CD4-positive, alpha-beta T cell treated with Interleukin-6 at 100 ng/mL for 8 hours (primary cell): ENCODE results near the gene BHLHE23.

Experiments
- DNase-seq: peaks from one replicate; pipeline ENCODE4 v3.0.0-alpha.2; 2020; ENCODE audit warnings: mixed read lengths, low spot score

Gene BHLHE23

DNA sequence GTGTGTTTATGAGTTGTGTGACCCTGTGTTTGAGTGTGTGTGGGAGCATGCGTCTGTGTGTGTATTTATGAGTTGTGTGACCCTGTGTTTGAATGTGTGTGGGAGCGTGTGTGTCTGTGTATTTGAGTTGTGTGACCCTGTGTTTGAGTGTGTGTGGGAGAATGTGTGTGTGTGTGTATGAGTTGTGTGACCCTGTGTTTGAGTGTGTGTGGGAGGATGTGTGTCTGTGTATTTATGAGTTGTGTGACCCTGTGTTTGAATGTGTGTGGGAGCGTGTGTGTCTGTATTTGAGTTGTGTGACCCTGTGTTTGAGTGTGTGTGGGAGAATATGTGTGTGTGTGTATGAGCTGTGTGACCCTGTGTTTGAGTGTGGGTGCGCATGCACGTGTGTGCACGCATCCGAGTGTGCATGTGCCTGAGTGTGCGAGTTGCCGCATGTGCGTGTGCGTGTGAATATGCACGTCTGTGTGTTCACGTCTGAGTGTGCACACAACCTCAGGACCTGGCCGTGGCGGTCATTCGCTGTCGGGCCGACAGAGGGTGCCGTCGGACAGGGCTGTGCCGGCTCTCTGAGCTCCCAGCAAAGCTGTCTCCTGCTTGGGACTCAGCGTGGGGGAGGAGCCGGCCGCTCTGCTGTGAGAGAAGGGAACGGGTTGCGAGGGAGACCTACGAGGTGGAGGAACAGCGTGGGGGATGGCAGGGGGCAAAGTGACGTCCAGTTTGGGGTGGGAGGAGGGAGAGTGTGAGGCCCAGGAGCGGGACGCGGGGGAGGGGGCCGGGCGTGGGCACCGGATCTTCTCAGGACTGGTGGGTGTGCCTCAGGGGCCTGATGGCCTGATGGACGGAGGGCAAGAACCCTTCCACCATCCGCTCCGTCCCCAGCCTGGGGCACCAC lies 34.6 kb downstream of the BHLHE23 start:
- peak; percentile 81 for DNase-seq

GRCh38 chr20:62971211-62971949 lies 35.4 kb downstream of the BHLHE23 start:
- DNase-seq = no peak

DNA sequence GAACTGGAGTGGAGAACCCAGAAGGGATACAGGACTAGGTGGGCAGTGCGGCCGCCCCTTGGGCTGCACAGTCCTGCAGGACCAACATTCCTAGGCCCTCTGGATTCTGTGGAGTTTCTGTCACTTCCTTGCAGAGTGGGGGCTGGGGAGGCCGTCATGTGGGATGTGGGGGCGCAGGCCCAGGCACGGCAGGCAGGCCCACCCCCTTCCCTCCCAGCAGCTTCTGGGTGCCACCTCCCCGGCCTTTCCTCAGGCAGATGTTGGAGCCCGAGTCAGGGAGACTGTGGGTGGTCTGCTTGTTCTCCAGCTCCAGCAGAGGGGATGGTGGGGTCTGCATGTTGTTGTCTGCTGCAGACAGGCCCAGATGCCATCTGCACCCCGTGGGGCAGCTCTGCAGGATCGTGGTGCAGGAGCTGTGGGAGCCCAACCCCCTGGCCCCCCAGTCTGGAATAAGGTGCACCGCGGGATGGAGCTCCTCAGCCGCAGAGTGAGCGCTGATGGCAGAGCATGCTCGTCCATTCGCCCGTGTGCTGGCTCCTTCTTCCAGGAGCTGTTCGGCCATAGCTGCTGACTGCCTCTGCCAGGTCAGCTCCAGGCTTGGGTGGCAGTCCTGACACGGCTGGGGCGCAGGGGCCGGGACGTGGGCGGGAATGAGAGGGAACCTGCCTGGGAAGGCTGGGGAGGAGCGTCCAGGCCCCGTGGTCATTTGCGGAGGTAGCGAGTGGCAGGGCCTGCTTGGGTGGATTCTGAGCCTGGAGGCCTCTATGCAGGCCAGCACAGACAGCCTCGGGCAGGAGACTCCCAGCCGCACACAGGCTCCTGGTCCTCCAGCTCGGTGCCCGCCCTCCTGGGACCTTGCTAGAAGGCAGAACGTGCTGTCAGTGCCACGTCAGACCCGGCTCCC lies 36.2 kb downstream of the BHLHE23 start:
- DNase-seq = no peak

- DNase-seq = no peak
These were observed 36.8 kb downstream of the BHLHE23 start for GRCh38 chr20:62969939-62970306.

- DNase-seq = no peak
These were observed 37.5 kb downstream of the BHLHE23 start for GRCh38 chr20:62969179-62969760.

GRCh38 chr20:62968378-62969178 lies 38.2 kb downstream of the BHLHE23 start:
- DNase-seq = no peak

DNA sequence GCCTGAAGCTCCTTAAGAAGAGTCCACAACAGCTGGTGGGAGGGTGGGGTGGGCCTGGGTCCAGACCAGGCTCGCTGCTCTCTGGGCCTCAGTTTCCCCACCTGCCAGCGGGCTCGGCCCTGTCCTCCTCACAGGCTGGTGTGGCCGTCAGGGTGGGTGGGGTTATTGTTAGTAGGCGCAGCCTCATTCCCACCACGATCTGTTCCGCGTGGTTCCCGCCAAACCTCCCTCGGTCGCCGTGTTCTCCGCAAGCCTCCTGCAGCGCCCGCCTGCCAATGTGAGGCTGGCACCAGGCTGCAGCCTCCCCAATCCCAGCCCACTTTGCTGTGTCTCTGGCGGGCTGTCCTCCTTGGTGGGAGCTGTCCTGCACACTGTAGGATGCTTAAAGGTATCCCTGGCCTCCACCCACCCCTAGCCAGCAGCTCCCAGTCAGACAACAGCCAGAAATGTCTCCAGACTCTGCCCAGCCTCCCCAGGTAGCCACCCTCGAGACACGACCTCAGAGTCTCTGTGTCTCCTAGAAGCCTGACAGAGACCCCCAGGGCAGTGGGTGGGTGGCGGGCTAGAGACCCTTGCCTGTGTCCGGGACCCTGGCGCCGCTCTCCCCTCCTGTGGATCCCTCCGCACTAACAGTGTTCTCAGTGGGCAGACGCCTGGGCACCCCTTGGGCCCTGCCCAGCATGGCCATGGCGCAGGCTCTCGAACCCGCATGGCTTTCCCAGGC lies 39.0 kb downstream of the BHLHE23 start:
- DNase-seq = no peak

GRCh38 chr20:62967149-62967501 lies 39.6 kb downstream of the BHLHE23 start:
- no peak for DNase-seq

GRCh38 chr20:62966212-62967148 lies 40.3 kb downstream of the BHLHE23 start:
- DNase-seq = no peak

DNA sequence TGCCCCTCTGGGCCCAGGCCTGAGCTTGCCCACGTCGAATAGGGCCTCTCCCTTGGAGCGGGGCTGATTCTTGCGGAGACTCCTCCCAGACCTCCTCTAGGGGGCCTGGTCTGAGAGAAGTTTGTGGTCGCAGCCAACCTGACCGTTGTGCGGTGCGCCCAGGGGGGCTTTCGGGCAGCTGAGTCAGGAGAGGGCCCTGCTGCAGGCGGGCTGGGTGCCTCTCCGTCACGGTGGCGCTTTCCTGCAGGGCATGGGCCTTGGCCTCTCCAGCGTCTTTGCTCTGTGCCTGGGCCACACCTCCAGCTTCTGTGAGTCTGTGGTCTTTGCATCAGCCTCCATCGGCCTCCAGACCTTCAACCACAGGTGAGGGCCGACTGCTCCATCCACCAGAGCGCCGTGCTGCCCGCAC lies 41.4 kb downstream of the BHLHE23 start:
- DNase-seq = no peak

GRCh38 chr20:62964700-62965099 lies 42.1 kb downstream of the BHLHE23 start:
- DNase-seq = no peak

DNA sequence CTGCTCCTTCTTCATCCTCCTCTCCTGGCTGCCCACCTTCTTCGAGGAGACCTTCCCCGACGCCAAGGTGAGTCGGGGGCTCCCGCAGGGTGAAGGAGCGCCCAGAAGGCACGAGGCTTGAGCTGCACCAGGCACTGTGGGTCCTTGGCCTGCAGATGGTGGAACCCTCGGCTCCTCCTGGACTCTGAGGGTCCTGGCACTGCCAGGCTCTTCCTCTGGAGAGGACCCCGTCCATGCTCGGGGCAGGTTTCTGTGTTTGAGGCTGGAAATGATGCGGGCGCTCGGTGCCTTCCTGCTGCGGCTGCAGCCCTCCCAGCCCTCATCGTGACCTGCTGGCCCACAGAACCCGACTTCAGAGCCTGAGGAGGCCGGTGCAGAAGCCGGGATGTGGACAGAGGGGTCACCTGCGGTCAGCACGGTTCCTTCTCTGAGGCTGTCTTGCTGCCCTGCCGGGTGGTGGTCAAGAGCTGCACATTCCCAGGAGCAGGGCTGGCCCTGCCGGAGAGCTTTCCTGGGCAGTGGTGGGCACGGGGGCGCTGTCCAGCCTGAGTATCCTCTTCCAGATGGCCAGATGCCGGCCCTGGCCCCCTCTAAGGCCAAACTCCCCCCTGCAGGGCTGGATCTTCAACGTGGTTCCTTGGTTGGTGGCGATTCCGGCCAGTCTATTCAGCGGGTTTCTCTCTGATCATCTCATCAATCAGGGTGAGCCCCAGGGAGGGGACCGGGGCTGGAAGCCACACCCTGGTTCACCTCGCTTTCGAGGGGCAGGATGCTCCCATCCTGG lies 43.0 kb downstream of the BHLHE23 start:
- no peak for DNase-seq

DNA sequence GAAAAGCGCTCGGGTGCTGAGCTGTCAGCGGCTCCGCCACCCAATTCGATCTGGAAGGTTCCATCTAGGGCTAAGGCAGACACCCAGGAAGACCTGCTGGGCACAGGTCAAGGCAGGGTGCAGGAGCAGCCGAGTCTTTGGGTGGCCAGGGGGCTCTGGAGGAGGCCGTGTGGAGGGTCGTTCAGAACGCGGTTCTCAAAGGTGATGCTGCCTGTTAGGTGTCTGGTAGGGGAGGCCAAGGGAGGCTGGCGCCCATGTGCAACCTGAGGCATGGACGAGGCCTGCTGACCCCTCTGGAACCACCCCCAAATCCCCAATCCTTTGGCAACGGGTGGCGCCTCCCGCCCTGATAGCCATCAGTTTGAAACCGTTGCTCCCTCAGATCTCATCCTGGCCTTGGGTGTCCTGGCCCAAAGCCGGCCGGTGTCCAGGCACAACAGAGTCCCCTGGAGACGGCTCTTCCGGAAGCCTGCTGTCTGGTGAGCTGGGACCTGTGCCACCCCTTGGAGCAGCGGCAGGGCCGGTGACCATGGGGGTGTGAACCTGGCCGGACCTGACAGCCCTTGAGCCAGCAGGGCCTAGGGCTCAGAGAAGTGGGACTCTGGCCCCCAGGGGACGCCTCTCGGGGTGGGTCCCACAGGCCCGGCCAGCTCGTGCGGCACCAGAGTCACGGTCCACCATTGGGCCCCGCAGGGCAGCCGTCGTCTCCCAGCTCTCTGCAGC lies 43.7 kb downstream of the BHLHE23 start:
- no peak for DNase-seq

DNA sequence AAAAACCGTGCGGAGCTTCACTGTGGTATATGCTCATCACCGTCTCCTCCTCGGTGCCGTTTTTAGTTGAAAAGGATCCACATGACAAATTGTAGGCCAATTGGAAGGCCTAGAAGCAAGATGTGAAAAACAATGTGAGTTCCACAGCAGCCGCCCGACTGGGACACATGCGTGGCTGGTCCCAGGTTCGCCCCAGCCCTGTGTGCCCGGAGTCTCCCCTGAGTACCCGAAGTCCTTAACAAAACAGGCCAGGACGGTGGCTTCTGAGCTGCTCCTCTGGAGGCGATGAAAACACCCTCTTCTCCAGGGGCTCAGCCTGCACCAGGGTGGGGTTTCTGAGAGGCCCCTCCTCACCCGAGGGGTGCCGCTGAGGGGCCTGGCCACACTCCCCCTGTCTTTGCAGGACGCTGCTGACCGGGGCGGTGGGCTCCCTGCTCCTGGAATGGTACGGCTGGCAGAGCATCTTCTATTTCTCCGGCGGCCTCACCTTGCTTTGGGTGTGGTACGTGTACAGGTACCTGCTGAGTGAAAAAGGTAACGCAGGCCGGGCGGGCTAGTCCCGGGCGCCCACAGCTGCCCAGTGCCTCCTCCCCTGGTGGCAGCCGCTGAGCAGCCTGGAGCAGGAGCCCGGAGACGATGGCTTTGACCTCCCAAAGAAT lies 44.4 kb downstream of the BHLHE23 start:
- DNase-seq = no peak

DNA sequence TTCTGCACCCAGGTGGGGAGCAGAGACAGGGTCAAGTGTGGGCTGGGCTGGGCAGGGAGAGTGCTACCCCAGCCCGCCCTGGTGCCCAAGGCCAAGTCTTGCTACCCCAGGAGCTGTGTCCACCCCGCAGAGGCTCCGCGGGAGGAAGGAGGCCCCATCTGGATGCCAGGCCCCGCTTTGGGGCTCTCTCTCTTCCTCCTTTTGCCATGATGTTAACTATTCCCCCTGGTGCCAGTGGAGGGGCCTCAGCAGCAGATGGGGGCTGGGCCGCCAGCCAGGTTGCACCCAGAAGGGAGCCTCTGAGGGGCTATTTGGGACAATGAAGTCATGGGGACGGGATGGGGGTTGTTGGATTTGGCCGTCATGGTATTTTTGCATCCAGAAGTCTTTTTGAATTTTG lies 45.0 kb downstream of the BHLHE23 start:
- DNase-seq = no peak

DNA sequence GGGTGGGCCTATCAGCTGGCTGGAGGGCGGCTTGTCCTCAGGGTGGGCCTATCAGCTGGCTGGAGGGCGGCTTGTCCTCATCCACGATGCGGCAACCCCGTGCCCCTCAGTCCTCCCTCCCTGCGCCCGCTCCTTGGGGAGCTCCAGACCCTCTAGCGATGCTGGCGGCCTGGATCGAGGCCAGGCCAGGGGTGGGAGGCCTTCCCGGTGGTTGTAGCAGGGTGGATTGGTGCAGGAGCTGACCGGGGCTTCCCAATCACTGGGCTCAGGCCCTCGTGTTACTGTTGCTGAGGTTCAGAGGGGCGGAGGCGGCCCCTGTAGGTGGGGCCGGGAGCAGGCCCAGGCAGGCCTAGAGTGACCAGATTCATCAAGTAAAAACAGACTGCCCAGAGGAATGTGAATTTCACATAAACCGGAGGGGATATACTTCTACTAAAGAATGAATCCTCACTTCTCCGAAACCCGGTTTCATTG lies 45.4 kb downstream of the BHLHE23 start:
- no peak for DNase-seq
